Gastrocnemius medialis (tissue), 4 donors: Measurements from ENCODE around the gene IL5.

Experiments
- CTCF ChIP-seq, 5 experiments: fragments of 450-650 bp in 3 of 5; fragments of 200-600 bp in 2 of 5; sonication (generic) in 2 of 5; IDR thresholded peaks in 4 of 5; conservative IDR thresholded peaks in 1 of 5; 1 replicate in 4 of 5; 2 replicates in 1 of 5; pipeline ENCODE4 v1.5.1; 2016 to 2019; ENCODE audit warnings: antibody characterized with exemption in 5 of 5, mild to moderate bottlenecking in 3 of 5, moderate library complexity in 3 of 5
- POLR2A ChIP-seq, 2 donors: fragments of 450-650 bp; IDR thresholded peaks; one replicate each; pipeline ENCODE4 v1.6.1; 2017; ENCODE audit warnings: antibody characterized with exemption in 2 of 2, mild to moderate bottlenecking in 2 of 2, moderate library complexity in 2 of 2

- no peak for TF ChIP-seq CTCF (IDR thresholded peaks at IDR 0.05 in 4 of 5, conservative IDR thresholded peaks at IDR 0.05 in 1 of 5)
- no peak for TF ChIP-seq POLR2A (IDR thresholded peaks at IDR 0.05)
Measured at GRCh38 chr5:132497488-132497997, 45.8 kb downstream of the IL5 start.
